Body of pancreas (tissue), 4 donors: Measurements from ENCODE around the gene TST. TPM values are rescaled to one million over a fixed set of nuclear protein-coding genes. Genes with fewer than 3 reads are reported as not detected.

Experiments used
- ATAC-seq: fragments of 150-250 bp; one replicate; pipeline ENCODE4 v1.9.1; 2016
- DNase-seq, 4 donors: peaks; one replicate each; pipeline ENCODE4 v3.0.0-alpha.2; 2019
- H3K27ac ChIP-seq, 4 donors: fragments of 200-600 bp; sonication (generic); 1 replicate in 3 of 4; 2 replicates in 1 of 4; pipeline versions ENCODE4 v1.5.1 to v1.6.1; 2016 to 2019; ENCODE audit warnings: mild to moderate bottlenecking in 1 of 4, mixed read lengths in 1 of 4, moderate library complexity in 1 of 4
- H3K27me3 ChIP-seq, 2 donors: fragments of 200-600 bp; sonication (generic); one replicate each; pipeline ENCODE4 v1.6.0; 2016; ENCODE audit warnings: mild to moderate bottlenecking in 1 of 2
- H3K36me3 ChIP-seq, 2 donors: fragments of 200-600 bp; sonication (generic); replicated peaks in 1 of 2; 2 replicates each; pipeline ENCODE4 v1.5.1; 2016; ENCODE audit warnings: low read depth in 2 of 2; ENCODE audit not compliant: insufficient read depth in 1 of 2
- H3K4me1 ChIP-seq: fragments of 200-600 bp; sonication (generic); one replicate; pipeline ENCODE4 v1.6.0; 2016
- H3K4me3 ChIP-seq, 2 donors: fragments of 200-600 bp; sonication (generic); 1 replicate in 1 of 2; 2 replicates in 1 of 2; pipeline ENCODE4 v1.5.1; 2016 to 2019
- H3K9me3 ChIP-seq, 3 donors: fragments of 200-600 bp; sonication (generic); 1 replicate in 2 of 3; 2 replicates in 1 of 3; pipeline ENCODE4 v1.5.1; 2016
- CTCF ChIP-seq, 7 experiments: fragments of 450-650 bp in 4 of 7; fragments of 200-600 bp in 3 of 7; sonication (generic) in 3 of 7; IDR thresholded peaks; one replicate each; pipeline ENCODE4 v1.5.1; 2016 to 2019; ENCODE audit warnings: antibody characterized with exemption in 7 of 7
- POLR2A ChIP-seq, 3 donors: fragments of 450-650 bp; IDR thresholded peaks; one replicate each; pipeline ENCODE4 v1.6.1; 2016; ENCODE audit warnings: antibody characterized with exemption in 3 of 3, mild to moderate bottlenecking in 2 of 3
- WGBS, 2 donors: methylation state at CpG; one replicate each; pipeline ENCODE4 v1.1.5; 2017; 5-methylcytosine and 5-hydroxymethylcytosine counted together
- intact Hi-C: fragments of 100-400 bp; cut with DNase I; formaldehyde crosslinking; loops from one replicate; pipeline ENCODE4 v1.15.1; 2023
- small RNA-seq: library from RNA; depleted of rRNA; stranded (forward); fragments of <200 nt; gene quantifications from one replicate; pipeline ENCODE3, GENCODE V24; 2016
- total RNA-seq, 2 donors: library from RNA; depleted of rRNA; stranded (reverse); fragments of >200 nt; gene quantifications; one replicate each; pipeline ENCODE4 v1.1.0, GENCODE V29; 2016

The TST gene
- total RNA-seq, 2 donors from 2014 or later = 73.8 to 91.1 TPM

DNA sequence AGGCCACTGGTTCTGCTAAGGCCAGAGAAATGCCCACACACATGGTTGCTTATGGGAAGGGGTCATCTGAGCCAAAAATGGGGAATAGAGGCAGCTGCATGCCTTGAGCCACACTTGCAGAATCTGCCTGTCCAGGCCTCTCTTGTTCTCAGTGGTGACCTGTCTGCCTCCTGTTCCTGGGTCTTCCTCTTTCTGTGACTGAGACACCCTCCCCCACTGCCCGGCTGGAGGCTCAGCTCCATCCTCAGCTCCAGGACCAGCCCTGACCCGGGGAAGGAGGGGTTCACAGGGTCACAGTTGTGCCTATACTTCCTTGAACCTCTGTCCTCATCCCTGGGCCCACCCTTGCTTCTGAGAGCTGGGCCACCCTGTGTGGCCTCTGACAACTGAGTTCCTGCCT is 53.6 kb downstream of the TST start:
- Histone ChIP-seq H3K4me1 (no peaks in the 10 kb centered on the region), H3K9me3 (no peaks in the 10 kb centered on the region), H3K36me3 (no peaks in the 10 kb centered on the region), H3K27ac (no peak overlapping the region), H3K27me3 (no peaks in the 10 kb centered on the region), H3K4me3 (no peak overlapping the region)
- no peak for ATAC-seq
- TF ChIP-seq CTCF (IDR thresholded peaks at IDR 0.05) = no peak
- no peak for TF ChIP-seq POLR2A (IDR thresholded peaks at IDR 0.05)
- intact Hi-C loops = no loop called here
- no peak for DNase-seq
- WGBS, 2 donors = 52 to 59% methylated on average over 2 of the region's 2 CpGs

DNA sequence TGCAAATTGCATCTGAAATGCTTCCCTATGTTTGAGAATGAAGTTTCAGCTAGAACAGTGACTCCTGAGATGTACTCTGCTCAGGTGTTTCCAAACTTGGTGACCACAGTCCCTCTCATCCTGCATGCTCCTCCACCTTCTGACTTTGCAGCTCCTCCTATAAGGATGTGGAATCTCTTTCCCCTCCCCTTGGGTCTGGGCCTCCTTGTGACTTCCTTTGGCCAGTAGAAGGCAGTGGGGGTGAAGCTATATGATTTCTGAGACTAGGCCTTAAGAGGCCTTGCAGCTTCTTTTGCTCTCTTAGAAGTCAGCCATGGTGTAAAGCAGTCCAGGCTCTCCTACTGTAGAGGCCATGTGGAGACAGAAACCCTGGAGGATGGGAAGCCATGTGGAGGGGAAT is 55.1 kb downstream of the TST start:
- no peak for DNase-seq
- TF ChIP-seq POLR2A (IDR thresholded peaks at IDR 0.05) = no peak
- intact Hi-C loops = no loop called here
- no peak overlapping the region for H3K27ac ChIP-seq
- H3K4me1 ChIP-seq = no peaks in the 10 kb centered on the region
- H3K27me3 ChIP-seq = no peaks in the 10 kb centered on the region
- H3K36me3 ChIP-seq = no peaks in the 10 kb centered on the region
- no peak overlapping the region for H3K4me3 ChIP-seq
- no peak for ATAC-seq
- H3K9me3 ChIP-seq = no peaks in the 10 kb centered on the region

DNA sequence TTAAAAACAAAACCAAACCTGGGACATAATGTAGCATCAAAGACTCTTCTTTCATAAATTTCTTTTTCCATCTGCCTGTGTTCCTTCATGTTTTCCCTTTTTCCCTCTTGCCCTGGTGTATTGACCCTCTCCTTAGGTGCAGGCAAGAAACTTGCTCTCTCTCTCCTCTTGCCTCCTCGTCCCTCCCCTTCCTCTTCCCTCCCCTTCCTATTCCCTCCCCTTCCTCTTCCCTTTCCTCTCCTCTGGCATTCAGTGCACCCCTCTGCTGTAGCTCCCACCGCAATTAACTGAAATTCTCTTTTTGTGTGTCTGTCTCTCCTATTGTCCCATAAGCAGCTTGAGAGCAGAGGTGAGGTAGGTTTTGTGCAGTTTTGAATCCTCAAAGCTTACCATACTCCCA is 55.9 kb downstream of the TST start:
- intact Hi-C loops = no loop called here
- DNase-seq (no peak), ATAC-seq (no peak)
- Histone ChIP-seq H3K27ac (no peak overlapping the region), H3K4me3 (no peak overlapping the region), H3K36me3 (no peaks in the 10 kb centered on the region), H3K4me1 (no peaks in the 10 kb centered on the region), H3K9me3 (no peaks in the 10 kb centered on the region), H3K27me3 (no peaks in the 10 kb centered on the region)
- TF ChIP-seq POLR2A (IDR thresholded peaks at IDR 0.05) (no peak), CTCF (IDR thresholded peaks at IDR 0.05) (no peak)
- WGBS, 2 donors = 64% methylated on average over 2 of the region's 2 CpGs

GRCh38 chr22:36961626-36962025 is 57.6 kb downstream of the TST start:
- no peaks in the 10 kb centered on the region for H3K27me3 ChIP-seq
- no peaks in the 10 kb centered on the region for H3K4me1 ChIP-seq
- intact Hi-C loops = no loop called here
- no peak for DNase-seq
- H3K27ac ChIP-seq = no peak overlapping the region
- H3K36me3 ChIP-seq = no peaks in the 10 kb centered on the region
- WGBS, 2 donors = 35 to 47% methylated on average over 3 of the region's 3 CpGs
- no peak for ATAC-seq
- no peaks in the 10 kb centered on the region for H3K9me3 ChIP-seq
- no peak overlapping the region for H3K4me3 ChIP-seq
- TF ChIP-seq CTCF (IDR thresholded peaks at IDR 0.05) (no peak), POLR2A (IDR thresholded peaks at IDR 0.05) (no peak)

Small RNAs within 50 kb of the gene (small RNA-seq; reads per million reads assigned to genes)
- gene RF00019 = not detected

Other genes starting within 250 kb of the TST start
- gene IFT27, start 243.3 kb downstream of the TST start, total RNA-seq = 10 to 100 TPM in 1 of 2 donors, 1 to 10 TPM in 1; 7.6 to 15.8 TPM
- gene PVALB, start 202.4 kb downstream of the TST start, total RNA-seq = not detected
- gene NCF4, start 158.4 kb downstream of the TST start, total RNA-seq = 1 to 10 TPM; 5.9 to 6.0 TPM
- 1 to 10 TPM; 2.0 to 2.9 TPM for gene CSF2RB, start 105.8 kb downstream of the TST start, total RNA-seq
- 100 to 1,000 TPM; 173 TPM for gene MPST, start 295 bp upstream of the TST start, total RNA-seq
- 1 to 10 TPM; 3.6 to 8.3 TPM for gene KCTD17, start 32.3 kb upstream of the TST start, total RNA-seq
- gene TMPRSS6, start 90.3 kb upstream of the TST start, total RNA-seq = under 1 TPM; 0.33 to 0.52 TPM
- 1 to 10 TPM in 1 of 2 donors, under 1 TPM in 1; 0.78 to 2.3 TPM for gene IL2RB, start 130.5 kb upstream of the TST start, total RNA-seq
- gene C1QTNF6, start 168.8 kb upstream of the TST start, total RNA-seq = 1 to 10 TPM; 2.0 to 4.7 TPM
- gene SSTR3, start 193.0 kb upstream of the TST start, total RNA-seq = 1 to 10 TPM; 1.3 to 4.2 TPM
- gene RAC2, start 224.8 kb upstream of the TST start, total RNA-seq = 1 to 10 TPM; 4.3 to 4.9 TPM